K562 (cell line): ENCODE results near the gene CRLF1. TPM values are rescaled to one million over a fixed set of nuclear protein-coding genes. Genes with fewer than 3 reads are reported as not detected.

ENCODE experiments used
- ATAC-seq: fragments of 200-7000 bp; cut with Tn5 transposase; 3 replicates; pipeline ENCODE4 v1.9.1; 2020; ENCODE audit warnings: moderate library complexity
- BruUV-seq: library from RNA; stranded (reverse); fragments of 400-500 nt; replicated peaks from 2 replicates; lab custom pipeline; 2021; lab: Mats Ljungman, UMichigan
- CTCF ChIA-PET: fragments of 300-600 bp; formaldehyde crosslinking; extraction: SDS; loops from one replicate; lab custom pipeline; 2021; ENCODE audit warnings: low intra/inter-chr PET ratio; lab: Yijun Ruan, JAX
- POLR2A ChIA-PET: fragments of 300-600, 350-650 bp; sonication (Branson Sonifier 250); formaldehyde crosslinking; extraction: SDS; loops from one replicate; lab custom pipeline; 2021; ENCODE audit warnings: antibody characterized with exemption, inconsistent platforms; lab: Yijun Ruan, JAX
- DNase-seq, 4 experiments: peaks; one replicate each; pipeline versions ENCODE4 v3.0.0 to v3.0.0-alpha.2; 2011 to 2018; ENCODE audit warnings: low spot score in 3 of 4, mixed read lengths in 3 of 4; ENCODE audit errors: extremely low read depth in 1 of 4
- FAIRE-seq: peaks from 2 replicates; lab custom pipeline; 2011; peaks lifted over from hg19 to GRCh38; lab: Jason Lieb, UNC
- H2AFZ ChIP-seq: 2 replicates; pipeline ENCODE4 v1.6.0; 2011; ENCODE audit warnings: low read depth, low read length, control low read depth, inconsistent platforms
- H3K27ac ChIP-seq: fragments of 200-600 bp; 3 replicates; pipeline ENCODE4 v1.8.0; 2011; ENCODE audit warnings: low read depth, mild to moderate bottlenecking, control low read depth, inconsistent platforms, low read length, moderate library complexity, mixed read lengths; ENCODE audit errors: extremely low read depth
- H3K27me3 ChIP-seq, 2 experiments: fragments of 300-600 bp in 1 of 2; 2 replicates in 1 of 2; 3 replicates in 1 of 2; pipeline versions ENCODE4 v1.6.0 to v1.8.0; 2011; ENCODE audit warnings: inconsistent platforms in 2 of 2, low read length in 2 of 2, mild to moderate bottlenecking in 1 of 2, mixed read lengths in 1 of 2, moderate library complexity in 1 of 2; ENCODE audit not compliant: control insufficient read depth in 2 of 2, insufficient read depth in 2 of 2
- H3K36me3 ChIP-seq: fragments of 300-600 bp; 3 replicates; pipeline ENCODE4 v1.8.0; 2011; ENCODE audit warnings: mild to moderate bottlenecking, low read length, inconsistent platforms; ENCODE audit not compliant: control insufficient read depth, insufficient read depth
- H3K4me1 ChIP-seq, 2 experiments: fragments of 200-600 bp in 1 of 2; replicated peaks in 1 of 2; 2 replicates in 1 of 2; 3 replicates in 1 of 2; pipeline versions ENCODE4 v1.5.1 to v1.8.0; 2011; ENCODE audit warnings: inconsistent platforms in 2 of 2, low read length in 2 of 2, mild to moderate bottlenecking in 1 of 2, mixed read lengths in 1 of 2, moderate library complexity in 1 of 2; ENCODE audit not compliant: control insufficient read depth in 2 of 2, insufficient read depth in 2 of 2
- H3K4me2 ChIP-seq: 2 replicates; pipeline ENCODE4 v1.6.1; 2011; ENCODE audit warnings: low read length, control low read depth, inconsistent platforms, mixed read lengths; ENCODE audit not compliant: insufficient read depth
- H3K4me3 ChIP-seq: fragments of 200-600 bp; sonication (generic), shearing (Covaris generic); 2 replicates; pipeline ENCODE4 v1.5.1; 2016; ENCODE audit warnings: control low read depth, inconsistent platforms
- H3K79me2 ChIP-seq: fragments of 200-600 bp; 3 replicates; pipeline ENCODE4 v1.8.0; 2011; ENCODE audit warnings: low read length, inconsistent platforms; ENCODE audit not compliant: control insufficient read depth, insufficient read depth
- H3K9ac ChIP-seq, 2 experiments: 2 replicates each; pipeline versions ENCODE4 v1.6.0 to v1.6.1; 2011; ENCODE audit warnings: low read depth in 2 of 2, low read length in 2 of 2, control low read depth in 1 of 2, inconsistent platforms in 1 of 2, mild to moderate bottlenecking in 1 of 2, mixed read lengths in 1 of 2; ENCODE audit not compliant: insufficient read depth in 1 of 2
- H3K9me1 ChIP-seq: one replicate; pipeline ENCODE4 v1.6.0; 2011; ENCODE audit warnings: inconsistent platforms, mild to moderate bottlenecking, low read length, moderate library complexity; ENCODE audit not compliant: control insufficient read depth, insufficient read depth
- H3K9me3 ChIP-seq: replicated peaks from 2 replicates; pipeline ENCODE4 v1.5.1; 2011; ENCODE audit warnings: low read depth, low read length, inconsistent platforms; ENCODE audit not compliant: control insufficient read depth, insufficient read depth
- H4K20me1 ChIP-seq: replicated peaks from 2 replicates; pipeline ENCODE4 v1.6.1; 2011; ENCODE audit warnings: low read length, inconsistent platforms, mixed read lengths; ENCODE audit not compliant: control insufficient read depth, insufficient read depth
- ARHGAP35 ChIP-seq: fragments of 450-650 bp; IDR thresholded peaks from 2 replicates; pipeline ENCODE4 v1.6.1; 2018; ENCODE audit not compliant: partially characterized antibody
- ARID2 ChIP-seq: fragments of 450-650 bp; IDR thresholded peaks from 2 replicates; pipeline ENCODE4 v1.6.1; 2017; ENCODE audit warnings: antibody characterized with exemption, mild to moderate bottlenecking
- DPF2 ChIP-seq: fragments of 450-650 bp; IDR thresholded peaks from 2 replicates; pipeline ENCODE4 v1.6.1; 2016
- IFI16 ChIP-seq: fragments of 250-450 bp; sonication (Bioruptor Pico); IDR thresholded peaks from 2 replicates; pipeline ENCODE4 v2.1.2; 2022; ENCODE audit warnings: mild to moderate bottlenecking, inconsistent platforms
- KAT7 ChIP-seq: sonication (generic); formaldehyde crosslinking; IDR thresholded peaks from 2 replicates; pipeline ENCODE4 v1.8.0; 2022; ENCODE audit warnings: missing genetic modification reagents, mild to moderate bottlenecking, borderline replicate concordance
- KLF13 ChIP-seq: fragments of 450-650 bp; IDR thresholded peaks from 2 replicates; pipeline ENCODE4 v1.6.1; 2016; ENCODE audit warnings: missing genetic modification characterization, low read depth, mild to moderate bottlenecking, missing compliant biosample characterization, moderate library complexity, borderline replicate concordance
- L3MBTL2 ChIP-seq: fragments of 450-650 bp; IDR thresholded peaks from 2 replicates; pipeline ENCODE4 v1.6.1; 2016; ENCODE audit warnings: mild to moderate bottlenecking, moderate library complexity
- NFIC ChIP-seq: fragments of 450-650 bp; IDR thresholded peaks from 2 replicates; pipeline ENCODE4 v1.6.1; 2017; ENCODE audit warnings: mild to moderate bottlenecking, inconsistent platforms
- PML ChIP-seq: IDR thresholded peaks from 2 replicates; pipeline ENCODE4 v1.6.1; 2012; ENCODE audit warnings: low read length, inconsistent platforms
- RFX7 ChIP-seq: fragments of 250-450 bp; sonication (Bioruptor Pico); IDR thresholded peaks from 2 replicates; pipeline ENCODE4 v1.5.1; 2021; ENCODE audit warnings: mild to moderate bottlenecking
- TBL1XR1 ChIP-seq, 2 experiments: IDR thresholded peaks; 2 replicates each; pipeline ENCODE4 v1.6.1; 2012; ENCODE audit warnings: improper control_type of control experiment in 2 of 2, low read length in 2 of 2, mild to moderate bottlenecking in 1 of 2
- XRCC3 ChIP-seq: fragments of 450-650 bp; IDR thresholded peaks from 2 replicates; pipeline ENCODE4 v1.6.1; 2017; ENCODE audit warnings: mild to moderate bottlenecking, moderate library complexity
- YBX1 ChIP-seq: fragments of 450-650 bp; IDR thresholded peaks from 2 replicates; pipeline ENCODE4 v1.7.1; 2016; ENCODE audit warnings: mild to moderate bottlenecking
- ZC3H4 ChIP-seq: sonication (generic); formaldehyde crosslinking; IDR thresholded peaks from 2 replicates; pipeline ENCODE4 v1.9.0; 2021; ENCODE audit warnings: missing genetic modification reagents, borderline replicate concordance
- ZNF12 ChIP-seq: sonication (generic); formaldehyde crosslinking; IDR thresholded peaks from 2 replicates; pipeline ENCODE4 v1.4.0; 2020; ENCODE audit warnings: mild to moderate bottlenecking, missing genetic modification reagents
- ZNF140 ChIP-seq: fragments of 250-450 bp; sonication (Bioruptor Pico); IDR thresholded peaks from 2 replicates; pipeline ENCODE4 v1.8.0; 2021; ENCODE audit warnings: moderate library complexity, mild to moderate bottlenecking, inconsistent platforms
- ZNF253 ChIP-seq: fragments of 250-450 bp; sonication (Bioruptor Pico); conservative IDR thresholded peaks from 2 replicates; pipeline ENCODE4 v1.6.1; 2021; ENCODE audit warnings: mild to moderate bottlenecking
- ZNF263 ChIP-seq: sonication (generic); formaldehyde crosslinking; IDR thresholded peaks from 2 replicates; pipeline ENCODE4 v1.8.0; 2022; ENCODE audit warnings: mild to moderate bottlenecking, missing genetic modification reagents, borderline replicate concordance
- ZNF584 ChIP-seq: fragments of 200-800 bp; sonication (Bioruptor generic); IDR thresholded peaks from 2 replicates; pipeline ENCODE4 v1.6.1; 2016; ENCODE audit warnings: low read depth, mild to moderate bottlenecking, missing genetic modification characterization, missing compliant biosample characterization
- WGBS: fragments of 100-300 bp; shearing (Covaris generic); methylation state at CpG from one replicate; pipeline ENCODE4 v1.1.6; 2016; ENCODE audit warnings: low coverage, mixed read lengths; ENCODE audit not compliant: insufficient coverage; ENCODE audit errors: missing lambda C conversion rate; 5-methylcytosine and 5-hydroxymethylcytosine counted together
- in situ Hi-C: fragments of 300-500 bp; cut with MboI; formaldehyde crosslinking; loops from 4 replicates; pipeline ENCODE4 v1.15.0; 2018; ENCODE audit warnings: inconsistent platforms, mixed read lengths
- intact Hi-C: fragments of 100-400 bp; cut with micrococcal nuclease; formaldehyde crosslinking; loops from 2 replicates; pipeline ENCODE4 v1.14.2; 2022
- polyA plus RNA-seq, 8 experiments: library from polyadenylated mRNA; depleted of rRNA in 4 of 8; stranded (reverse) in 5 of 8; unstranded in 3 of 8; fragments of >200 nt; fragmentation: Nextera tagmentation in 2 of 8; fragmentation: Illumina TruSeq in 1 of 8; extraction: Ambion mirVana in 2 of 8; extraction: Trizol in 1 of 8; gene quantifications; 2 replicates each; pipeline versions ENCODE4 v1.2.1 to v1.2.3, GENCODE V29; 2011 to 2014; ENCODE audit warnings: inconsistent platforms in 1 of 8, missing spikeins in 1 of 8
- total RNA-seq, 7 experiments: library from RNA; depleted of rRNA in 6 of 7; stranded (reverse); fragments of >200 nt in 6 of 7; fragmentation: Illumina TruSeq in 2 of 7; extraction: Trizol in 2 of 7; gene quantifications; 2 replicates each; pipeline versions ENCODE4 v1.2.1 to v1.2.3, GENCODE V29; 2011 to 2021; ENCODE audit warnings: low replicate concordance in 1 of 7
- TF ChIP-seq, protein P1 (sequence below): sonication (generic); formaldehyde crosslinking; IDR thresholded peaks from 2 replicates; pipeline ENCODE4 v1.8.0; 2022; ENCODE audit warnings: missing genetic modification reagents, mild to moderate bottlenecking, borderline replicate concordance
- TF ChIP-seq, protein P2 (sequence below): sonication (generic); formaldehyde crosslinking; IDR thresholded peaks from 2 replicates; pipeline ENCODE4 v1.8.0; 2023; ENCODE audit warnings: mild to moderate bottlenecking, missing genetic modification reagents

The CRLF1 gene
- total and polyA plus RNA-seq, 9 of the 15 experiments (the other 6 are each of a cell fraction or from before 2014, with no cell fraction given) = 0.85 to 3.6 (median 1.7) TPM

DNA sequence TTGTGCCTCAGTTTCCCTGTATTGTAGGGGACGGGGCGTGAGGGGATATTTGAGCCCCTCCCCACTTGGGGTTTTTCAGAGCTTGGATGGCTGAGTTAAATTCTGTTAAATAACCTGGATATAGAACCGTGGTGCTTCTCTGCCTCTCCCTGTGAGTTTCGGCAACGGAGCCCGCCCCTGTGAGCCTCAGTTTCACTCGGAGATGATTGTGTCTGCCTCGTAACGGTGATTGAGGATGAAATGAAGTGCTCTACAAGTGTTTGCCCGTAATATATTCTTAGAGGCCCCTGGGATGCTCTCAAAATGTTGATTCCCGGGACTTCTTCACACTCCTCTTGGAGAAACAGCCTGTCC lies 48.4 kb downstream of the CRLF1 start:
- ATAC-seq (peak; percentile 25), FAIRE-seq (no peak), DNase-seq (no peak)
- peak overlapping the region; percentile 73; the same call in 1 of the 2 replicates for H2AFZ ChIP-seq
- no peaks in the 10 kb centered on the region for H3K9me1 ChIP-seq
- H4K20me1 ChIP-seq = no peaks in the 10 kb centered on the region
- H3K79me2 ChIP-seq = peaks cover 44% of the 10 kb centered on the region
- peaks cover 8 to 22% of the 10 kb centered on the region in 2 experiments; a peak in 4 of 5 replicates for H3K4me1 ChIP-seq
- intact Hi-C loops (loop anchor here (5.0 kb wide), 1 partner anchor 36 kb away; the partner anchor contains the start of gene ELL), in situ Hi-C loops (no loop called here)
- no peaks in the 10 kb centered on the region for H3K9me3 ChIP-seq
- BruUV-seq = TSS peak; percentile 66
- no peaks in the 10 kb centered on the region for H3K27me3 ChIP-seq
- H3K4me2 ChIP-seq = peak overlapping the region; percentile 96
- ChIA-PET POLR2A (interaction anchor here (0.7 to 4.7 kb wide), 10 partner anchors 12 to 73 kb away, joined by 3 to 49 read pairs (median 7); partner anchors contain the start of genes FKBP8, REX1BD and UBA52), CTCF (no interaction called here)
- H3K36me3 ChIP-seq = peaks cover 33% of the 10 kb centered on the region; the same call in 2 of the 3 replicates
- peak overlapping the region; percentile 78 to 97 for H3K9ac ChIP-seq
- peak overlapping the region; percentile 81 for H3K27ac ChIP-seq
- peak overlapping the region; percentile 77 for H3K4me3 ChIP-seq
- WGBS = 2% methylated on average over 11 of the region's 11 CpGs
- TF ChIP-seq ZNF253 (CRISPR knock-in tag) (no peak), KAT7 (no peak), RFX7 (CRISPR knock-in tag) (no peak), L3MBTL2 (no peak), XRCC3 (no peak), TBL1XR1 (IDR thresholded peaks at IDR 0.05; ENCODE audit: low read length in 2 of 2) (no peak), KLF13 (no peak), NFIC (no peak), ZNF584 (CRISPR knock-in tag) (no peak), ZNF12 (CRISPR knock-in tag) (0 out of 2 replicates have a peak, but pooled peaks have one; percentile 12), ARID2 (no peak), ZC3H4 (CRISPR knock-in tag) (peak; percentile 21; the same call in 1 of the 2 replicates), IFI16 (CRISPR knock-in tag) (no peak), YBX1 (no peak), ZNF263 (CRISPR knock-in tag) (no peak), DPF2 (no peak), ARHGAP35 (no peak), PML (no peak; the same call in 1 of the 2 replicates), ZNF140 (CRISPR knock-in tag) (no peak)
- TF ChIP-seq, protein P1, sequence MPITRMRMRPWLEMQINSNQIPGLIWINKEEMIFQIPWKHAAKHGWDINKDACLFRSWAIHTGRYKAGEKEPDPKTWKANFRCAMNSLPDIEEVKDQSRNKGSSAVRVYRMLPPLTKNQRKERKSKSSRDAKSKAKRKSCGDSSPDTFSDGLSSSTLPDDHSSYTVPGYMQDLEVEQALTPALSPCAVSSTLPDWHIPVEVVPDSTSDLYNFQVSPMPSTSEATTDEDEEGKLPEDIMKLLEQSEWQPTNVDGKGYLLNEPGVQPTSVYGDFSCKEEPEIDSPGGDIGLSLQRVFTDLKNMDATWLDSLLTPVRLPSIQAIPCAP (CRISPR knock-in tag) = no peak
- TF ChIP-seq, protein P2, sequence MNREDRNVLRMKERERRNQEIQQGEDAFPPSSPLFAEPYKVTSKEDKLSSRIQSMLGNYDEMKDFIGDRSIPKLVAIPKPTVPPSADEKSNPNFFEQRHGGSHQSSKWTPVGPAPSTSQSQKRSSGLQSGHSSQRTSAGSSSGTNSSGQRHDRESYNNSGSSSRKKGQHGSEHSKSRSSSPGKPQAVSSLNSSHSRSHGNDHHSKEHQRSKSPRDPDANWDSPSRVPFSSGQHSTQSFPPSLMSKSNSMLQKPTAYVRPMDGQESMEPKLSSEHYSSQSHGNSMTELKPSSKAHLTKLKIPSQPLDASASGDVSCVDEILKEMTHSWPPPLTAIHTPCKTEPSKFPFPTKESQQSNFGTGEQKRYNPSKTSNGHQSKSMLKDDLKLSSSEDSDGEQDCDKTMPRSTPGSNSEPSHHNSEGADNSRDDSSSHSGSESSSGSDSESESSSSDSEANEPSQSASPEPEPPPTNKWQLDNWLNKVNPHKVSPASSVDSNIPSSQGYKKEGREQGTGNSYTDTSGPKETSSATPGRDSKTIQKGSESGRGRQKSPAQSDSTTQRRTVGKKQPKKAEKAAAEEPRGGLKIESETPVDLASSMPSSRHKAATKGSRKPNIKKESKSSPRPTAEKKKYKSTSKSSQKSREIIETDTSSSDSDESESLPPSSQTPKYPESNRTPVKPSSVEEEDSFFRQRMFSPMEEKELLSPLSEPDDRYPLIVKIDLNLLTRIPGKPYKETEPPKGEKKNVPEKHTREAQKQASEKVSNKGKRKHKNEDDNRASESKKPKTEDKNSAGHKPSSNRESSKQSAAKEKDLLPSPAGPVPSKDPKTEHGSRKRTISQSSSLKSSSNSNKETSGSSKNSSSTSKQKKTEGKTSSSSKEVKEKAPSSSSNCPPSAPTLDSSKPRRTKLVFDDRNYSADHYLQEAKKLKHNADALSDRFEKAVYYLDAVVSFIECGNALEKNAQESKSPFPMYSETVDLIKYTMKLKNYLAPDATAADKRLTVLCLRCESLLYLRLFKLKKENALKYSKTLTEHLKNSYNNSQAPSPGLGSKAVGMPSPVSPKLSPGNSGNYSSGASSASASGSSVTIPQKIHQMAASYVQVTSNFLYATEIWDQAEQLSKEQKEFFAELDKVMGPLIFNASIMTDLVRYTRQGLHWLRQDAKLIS (CRISPR knock-in tag) = 0 out of 2 replicates have a peak, but pooled peaks have one; percentile 30
